HG03354 (cell line): ENCODE data around the gene TMEM213.
"Not testable (repeated sequence)": the region's sequence is repeated elsewhere in the genome, so short reads cannot be mapped to it uniquely, and the experiment has no call there.

Experiments used
- ATAC-seq: cut with Tn5 transposase; IDR thresholded peaks from one replicate; pipeline ENCODE4 v1.9.1; 2021; ENCODE audit warnings: mild to moderate bottlenecking; ENCODE audit not compliant: unreplicated experiment, poor library complexity, severe bottlenecking

Gene TMEM213

DNA sequence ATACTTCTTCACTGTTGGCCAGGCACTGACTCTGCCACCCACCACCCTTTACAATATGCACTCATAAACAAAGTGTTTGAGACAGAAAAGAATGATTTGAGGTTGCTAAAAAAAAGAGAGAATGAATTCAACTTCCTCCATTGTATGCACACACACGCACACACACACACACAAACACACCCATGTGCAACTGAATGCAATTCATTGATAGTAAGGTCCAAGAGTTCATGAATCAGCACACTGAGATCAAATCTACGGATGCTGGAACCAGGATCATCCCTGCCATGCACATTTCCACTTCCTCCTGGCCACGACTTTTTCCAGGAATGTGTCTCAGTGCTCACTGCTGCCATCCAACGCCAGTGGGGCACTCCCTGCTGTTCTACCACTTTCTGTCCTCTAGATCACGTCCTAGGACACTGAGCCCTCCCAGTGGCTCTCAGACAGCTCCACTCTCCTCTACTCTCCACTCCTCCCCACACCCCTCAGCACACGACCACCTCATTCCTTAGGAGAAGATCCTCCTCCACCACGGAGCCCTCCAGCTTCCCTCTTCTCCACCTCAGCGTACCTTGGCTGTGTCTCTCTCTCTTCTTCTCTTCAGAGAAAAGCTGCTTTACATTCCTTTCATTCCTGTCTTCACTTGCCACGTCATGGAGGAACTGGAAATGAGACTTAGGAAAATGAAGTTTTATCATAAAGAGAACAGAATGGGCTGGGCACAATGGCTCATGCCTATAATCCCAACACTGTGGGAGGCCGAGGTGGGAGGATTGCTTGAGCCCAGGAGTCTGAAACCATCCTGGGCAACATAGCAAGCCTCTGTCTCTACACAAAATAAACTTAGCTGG lies 12.0 kb upstream of the TMEM213 start:
- no peak for ATAC-seq

DNA sequence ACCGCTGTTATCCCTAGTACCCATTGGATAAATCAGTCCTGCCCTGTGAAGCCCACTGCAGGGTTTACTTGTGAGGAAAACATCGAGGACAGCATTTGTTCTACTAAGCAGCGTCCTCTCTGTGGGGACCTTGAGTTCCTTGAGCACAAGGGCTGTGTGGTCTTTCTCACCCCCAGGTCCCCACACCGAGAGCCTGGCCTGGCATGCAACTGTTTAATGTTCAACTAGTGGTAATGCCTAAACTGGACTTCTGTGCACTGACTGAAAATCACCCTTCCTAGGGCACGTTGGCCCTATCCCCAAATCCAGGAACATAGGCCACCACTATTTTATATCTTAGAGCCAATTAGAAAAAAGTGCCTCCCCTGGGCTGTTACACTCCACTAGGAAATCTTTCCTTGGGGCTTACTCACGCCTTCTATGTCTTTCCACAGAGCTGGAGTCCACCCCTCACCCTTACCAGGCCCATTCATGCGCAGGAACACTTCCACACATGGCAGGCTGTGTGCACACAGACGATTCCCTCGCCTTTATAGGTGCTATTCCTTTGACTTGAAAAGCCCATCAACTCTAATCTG lies 1.7 kb upstream of the TMEM213 start:
- ATAC-seq = no peak

DNA sequence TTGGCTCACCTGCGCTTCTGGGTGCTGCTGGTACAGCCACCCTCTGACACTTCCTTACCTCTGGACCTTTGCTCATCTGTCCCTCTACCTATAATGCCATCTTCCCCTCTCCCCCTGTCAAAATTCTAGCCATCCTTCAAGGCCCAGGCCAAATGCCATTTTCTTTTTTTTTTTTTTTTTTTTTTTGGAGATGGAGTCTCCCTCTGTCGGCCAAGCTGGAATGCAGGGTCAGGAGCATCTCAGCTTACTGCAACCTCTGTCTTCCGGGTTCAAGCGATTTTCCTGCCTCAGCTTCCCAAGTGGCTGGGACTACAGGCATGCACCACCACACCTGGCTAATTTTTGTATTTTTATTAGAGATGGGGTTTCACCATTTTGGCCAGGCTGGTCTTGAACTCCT lies 748 bp upstream of the TMEM213 start:
- ATAC-seq = not testable (repeated sequence)

DNA sequence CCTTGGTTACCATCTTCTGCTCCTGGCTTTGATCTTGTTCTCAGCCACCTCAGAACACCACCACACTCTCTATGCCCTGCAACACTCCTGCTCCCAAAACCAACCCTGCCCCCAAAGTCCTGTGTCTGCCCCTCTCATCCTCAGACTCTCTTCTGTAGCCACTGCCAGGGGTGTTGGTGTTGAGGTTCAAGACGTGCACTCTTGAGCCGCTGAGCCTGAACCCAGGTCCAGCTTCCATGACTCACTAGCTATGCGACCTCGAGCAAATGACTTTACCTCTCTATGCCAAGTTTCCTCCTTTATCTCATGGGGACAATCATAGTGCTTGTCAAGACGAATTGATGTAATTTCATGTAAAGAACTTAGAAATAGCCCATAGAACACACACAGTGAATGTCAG lies 1.0 kb downstream of the TMEM213 start:
- no peak for ATAC-seq

DNA sequence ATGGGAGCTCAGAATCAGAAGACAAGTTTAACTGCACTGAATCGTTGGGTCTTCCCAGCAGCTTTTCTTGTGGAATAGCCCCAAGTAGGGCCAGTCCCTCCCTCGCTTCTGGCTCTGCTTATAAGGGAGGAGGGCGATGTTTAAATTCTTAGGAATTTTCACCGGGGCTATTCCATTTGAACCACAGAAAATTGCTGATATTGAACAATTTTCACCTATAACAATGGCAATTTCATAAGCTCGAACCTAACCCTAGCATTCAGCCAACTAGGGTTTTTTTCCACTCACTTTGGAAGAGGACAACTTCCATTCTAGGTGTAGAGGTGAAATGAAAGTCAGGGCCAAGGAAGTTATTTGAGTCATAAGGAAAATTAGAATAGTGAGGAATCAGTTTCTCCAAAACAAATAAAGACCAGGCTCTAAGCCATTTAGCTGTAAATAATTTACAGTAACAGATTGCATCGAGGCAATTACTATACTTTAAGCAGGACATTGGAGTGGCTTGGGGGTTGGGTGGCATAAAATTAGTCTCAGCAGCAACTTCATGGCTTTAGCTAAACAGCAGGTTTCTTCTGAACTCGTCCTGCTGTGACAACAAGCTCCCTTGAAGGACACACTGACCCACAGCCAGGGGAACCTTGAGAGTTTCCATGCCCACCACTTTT lies 1.7 kb downstream of the TMEM213 start:
- ATAC-seq = no peak

DNA sequence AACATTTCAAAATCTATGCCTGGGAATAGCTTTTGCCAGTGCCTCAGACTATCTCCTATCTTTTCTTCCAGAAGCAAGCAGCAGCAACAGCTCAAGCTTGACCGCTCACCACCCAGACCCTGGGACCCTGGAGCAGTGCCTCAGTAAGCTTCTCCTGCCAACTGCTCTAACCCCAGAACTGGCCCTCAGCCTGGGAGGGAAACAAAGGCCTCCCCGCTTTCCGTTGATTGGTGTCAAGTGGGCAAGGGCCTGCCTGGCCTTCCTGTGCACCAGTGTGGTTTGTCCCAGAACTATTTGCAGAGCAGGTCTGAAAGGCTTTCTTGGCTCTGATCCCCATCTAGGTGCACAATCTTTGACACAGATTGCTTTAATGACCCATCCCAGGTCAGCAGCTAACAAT lies 3.5 kb downstream of the TMEM213 start:
- no peak for ATAC-seq

DNA sequence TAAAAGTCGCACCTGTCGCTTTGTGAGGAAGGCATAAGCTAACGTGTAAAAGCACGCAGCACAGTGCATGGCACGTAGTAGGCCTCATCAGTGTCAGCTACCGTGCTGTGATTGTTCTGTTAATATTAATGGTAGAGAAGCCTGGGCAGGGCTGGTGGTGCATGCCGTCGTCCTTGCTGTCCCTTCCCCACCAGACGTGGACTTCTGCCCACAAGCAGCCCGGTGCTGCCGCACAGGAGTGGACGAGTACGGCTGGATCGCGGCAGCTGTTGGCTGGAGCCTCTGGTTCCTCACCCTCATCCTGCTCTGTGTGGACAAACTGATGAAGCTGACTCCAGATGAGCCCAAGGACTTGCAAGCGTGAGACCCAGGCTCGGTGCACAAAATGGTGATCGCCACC lies 4.9 kb downstream of the TMEM213 start:
- ATAC-seq = no peak

DNA sequence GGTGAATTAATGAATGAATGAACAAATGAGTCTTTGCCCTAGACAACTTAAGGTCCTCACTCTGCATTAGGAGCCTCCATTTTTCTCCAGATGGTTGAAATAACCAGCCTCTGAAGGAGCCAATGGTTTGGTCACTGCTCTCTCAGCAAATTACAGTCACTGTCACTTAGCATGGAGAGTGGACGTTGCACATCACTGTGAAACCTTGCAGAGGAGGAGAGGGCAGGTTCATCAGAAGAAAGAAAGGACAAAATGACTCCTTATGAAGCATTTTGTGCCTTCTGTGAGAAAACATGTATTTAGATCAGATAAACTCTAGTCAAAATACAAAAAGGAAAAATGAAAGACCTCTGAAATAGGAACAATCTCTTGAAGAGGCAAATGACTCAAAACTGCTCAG lies 6.8 kb downstream of the TMEM213 start:
- no peak for ATAC-seq

DNA sequence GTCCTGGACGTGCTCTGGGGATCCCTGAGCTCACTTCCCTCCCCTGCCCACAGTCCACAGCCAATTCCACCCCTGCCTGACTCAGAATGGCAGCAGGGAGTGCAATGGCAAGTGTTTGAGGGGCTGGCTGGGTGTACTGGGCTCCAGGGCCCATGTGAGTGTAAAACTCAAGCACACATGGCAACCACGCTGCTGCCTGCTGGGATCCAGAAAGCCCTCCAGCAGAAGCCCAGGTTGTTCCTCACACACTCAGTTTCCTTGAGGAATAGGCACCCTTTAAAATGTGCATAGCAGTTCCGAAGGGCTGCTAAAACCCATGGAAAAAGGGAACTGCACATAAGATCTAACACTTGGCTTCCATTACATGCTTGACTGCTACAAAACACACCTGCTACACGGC lies 11.6 kb downstream of the TMEM213 start:
- no peak for ATAC-seq

DNA sequence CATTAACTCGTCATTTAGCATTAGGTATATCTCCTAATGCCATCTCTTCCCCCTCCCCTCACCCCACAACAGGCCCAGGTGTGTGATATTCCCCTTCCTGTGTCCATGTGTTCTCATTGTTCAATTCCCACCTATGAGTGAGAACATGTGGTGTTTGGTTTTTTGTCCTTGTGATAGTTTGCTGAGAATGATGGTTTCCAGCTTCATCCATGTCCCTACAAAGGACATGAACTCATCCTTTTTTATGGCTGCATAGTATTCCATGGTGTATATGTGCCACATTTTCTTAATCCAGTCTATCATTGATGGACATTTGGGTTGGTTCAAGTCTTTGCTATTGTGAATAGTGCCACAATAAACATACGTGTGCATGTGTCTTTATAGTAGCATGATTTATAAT lies 13.5 kb downstream of the TMEM213 start:
- ATAC-seq = not testable (repeated sequence)

DNA sequence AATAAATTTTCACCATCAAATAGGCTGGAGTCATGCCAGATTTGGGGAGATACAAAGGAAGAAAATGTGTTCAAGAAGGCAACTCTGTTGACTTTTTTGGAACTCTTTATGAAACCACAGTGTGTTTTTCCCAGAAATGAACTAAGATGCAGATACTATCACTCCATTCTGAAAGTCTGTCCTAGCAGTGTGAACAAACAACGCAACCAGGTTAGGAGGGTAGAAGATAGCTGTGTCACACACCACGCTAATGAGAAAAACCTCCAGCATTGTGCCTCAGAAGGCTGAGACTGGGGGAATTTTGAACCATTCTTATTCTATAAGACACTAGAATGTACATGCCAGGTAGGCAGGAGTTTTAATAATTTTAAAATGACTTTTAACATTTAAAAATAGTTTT lies 16.2 kb downstream of the TMEM213 start:
- no peak for ATAC-seq

DNA sequence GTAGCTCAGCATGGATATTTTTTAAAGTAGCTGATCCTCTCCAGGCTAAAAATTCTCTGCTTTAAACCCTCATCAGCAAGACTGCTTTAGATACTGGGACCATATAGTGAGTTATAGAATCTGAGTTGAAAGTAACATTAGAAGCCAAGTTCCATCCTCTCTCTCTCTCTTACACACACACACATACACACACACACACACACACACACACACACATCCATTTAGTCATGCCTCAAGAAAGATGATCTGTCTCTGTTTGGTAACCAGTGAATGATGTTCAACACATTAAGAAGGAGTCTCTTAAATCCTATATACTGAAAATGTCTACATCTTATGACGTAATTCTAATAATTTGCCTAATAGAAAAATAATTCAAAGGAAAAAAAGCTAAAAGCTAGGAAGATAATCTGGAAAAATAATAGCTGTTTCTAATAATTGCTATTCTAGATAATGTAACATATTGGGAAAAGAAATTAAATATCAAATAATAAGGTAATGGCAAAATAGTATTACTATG lies 17.1 kb downstream of the TMEM213 start:
- no peak for ATAC-seq

DNA sequence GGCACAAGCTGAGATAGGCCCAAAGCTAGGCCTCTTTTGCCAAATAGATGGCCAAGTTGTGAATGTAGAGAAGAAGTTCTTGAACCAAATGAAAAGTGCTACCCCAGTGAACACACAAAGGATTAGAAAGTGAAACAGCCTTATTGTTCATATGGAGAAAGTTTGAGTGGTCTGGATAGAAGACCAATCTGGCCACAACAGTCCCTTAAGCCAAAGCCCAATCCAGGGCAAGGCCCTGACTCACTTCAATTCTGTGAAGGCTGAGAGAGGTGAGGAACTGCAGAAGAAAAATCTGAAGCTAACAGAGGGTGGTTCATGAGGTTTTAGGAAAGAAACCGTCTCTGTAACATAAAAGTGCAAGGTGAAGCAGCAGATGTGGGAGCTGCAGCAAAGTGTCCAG lies 18.9 kb downstream of the TMEM213 start:
- ATAC-seq = no peak

DNA sequence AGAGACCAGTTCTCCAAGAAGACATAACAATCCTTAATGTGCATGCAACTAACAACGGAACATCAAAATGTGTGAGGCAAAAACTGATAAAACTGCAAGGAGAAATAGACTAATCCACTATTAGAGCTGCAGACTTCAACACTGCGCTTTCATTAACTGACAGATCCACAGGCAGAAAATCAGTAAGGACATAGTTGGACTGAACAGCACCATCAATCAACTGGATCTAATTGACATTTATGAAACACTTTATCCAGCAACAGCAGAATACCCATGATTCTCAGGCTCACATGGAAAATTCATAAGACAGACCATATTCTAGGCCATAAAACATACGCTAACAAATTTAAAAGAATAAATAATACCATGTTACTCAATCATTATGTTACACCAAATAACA lies 21.8 kb downstream of the TMEM213 start:
- ATAC-seq = no peak

DNA sequence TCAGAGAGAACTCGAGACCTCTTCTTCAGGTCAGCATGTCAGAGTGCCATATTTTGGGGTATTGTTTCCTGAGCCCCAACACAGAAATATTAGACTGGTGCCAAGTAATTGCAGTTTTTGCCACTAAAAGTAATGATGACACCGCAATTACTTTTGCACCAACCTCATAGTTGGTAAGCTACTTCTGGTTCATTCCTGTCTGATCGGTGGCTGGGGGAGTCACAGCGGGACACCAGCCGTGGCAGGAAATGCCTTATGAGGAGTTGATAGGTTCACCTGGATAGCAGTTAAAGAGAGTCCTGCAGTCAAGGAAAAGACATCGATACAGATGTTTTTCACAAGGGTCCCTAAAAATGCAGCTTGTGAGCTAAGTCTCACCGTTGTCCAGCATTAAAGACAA lies 24.1 kb downstream of the TMEM213 start:
- no peak for ATAC-seq

DNA sequence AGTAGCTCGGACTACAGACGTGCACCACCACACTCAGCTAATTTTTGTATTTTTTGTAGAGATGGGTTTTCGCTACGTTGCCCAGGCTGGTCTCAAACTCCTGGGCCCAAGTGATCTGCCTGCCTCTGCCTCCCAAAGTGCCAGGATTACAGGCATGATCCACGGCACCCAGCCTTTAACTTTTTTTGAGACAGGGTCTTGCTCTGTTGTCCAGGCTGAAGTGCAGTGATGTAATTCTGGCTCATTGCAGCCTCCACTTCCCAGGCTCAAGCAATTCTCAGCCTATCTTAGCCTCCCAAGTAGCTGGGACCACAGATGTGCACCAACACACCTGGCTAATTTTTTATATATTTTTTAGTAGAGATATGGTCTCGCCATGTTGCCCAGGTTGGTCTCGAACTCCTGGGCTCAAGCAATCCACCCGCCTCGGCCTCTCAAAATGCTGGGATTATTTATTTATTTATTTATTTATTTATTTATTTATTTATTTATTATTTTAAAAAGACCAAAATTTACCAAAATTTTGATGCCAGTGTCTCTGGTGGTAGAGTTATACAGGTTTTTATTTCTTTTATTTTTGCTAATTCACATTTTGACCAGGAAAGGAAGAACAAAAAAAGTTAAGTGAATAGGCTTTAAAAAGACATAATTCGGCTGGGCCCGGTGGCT lies 25.2 kb downstream of the TMEM213 start:
- ATAC-seq = no peak

DNA sequence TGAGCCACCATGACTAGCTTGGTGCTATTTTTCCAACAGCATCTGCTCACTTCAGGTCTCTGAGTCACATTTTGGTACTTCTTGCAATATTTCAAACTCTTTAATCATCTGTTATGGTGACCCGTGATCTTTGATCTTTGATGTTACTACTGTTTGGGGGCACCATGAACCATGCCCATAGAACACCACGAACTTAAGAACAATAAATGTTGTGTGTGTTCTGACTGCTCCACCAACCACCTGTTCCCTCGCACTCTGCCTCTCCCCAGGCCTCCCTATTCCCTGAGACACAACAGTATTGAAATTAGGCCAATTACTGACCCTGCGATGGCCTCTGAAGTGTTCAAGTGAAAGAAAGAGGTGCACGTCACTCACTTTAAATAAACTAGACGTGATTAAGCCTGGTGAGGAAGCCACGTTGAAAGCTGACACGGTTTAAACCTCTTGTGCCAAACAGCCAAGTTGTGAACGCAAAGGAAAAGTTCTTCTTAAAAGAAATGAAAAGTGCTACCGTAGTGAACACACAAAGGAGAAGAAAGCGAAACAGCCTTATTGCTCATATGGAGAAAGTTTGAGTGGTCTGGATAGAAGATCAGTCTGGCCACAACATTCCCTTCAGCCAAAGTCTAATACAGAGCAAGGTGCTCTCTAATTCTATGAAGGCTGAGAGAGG lies 27.4 kb downstream of the TMEM213 start:
- ATAC-seq = no peak

DNA sequence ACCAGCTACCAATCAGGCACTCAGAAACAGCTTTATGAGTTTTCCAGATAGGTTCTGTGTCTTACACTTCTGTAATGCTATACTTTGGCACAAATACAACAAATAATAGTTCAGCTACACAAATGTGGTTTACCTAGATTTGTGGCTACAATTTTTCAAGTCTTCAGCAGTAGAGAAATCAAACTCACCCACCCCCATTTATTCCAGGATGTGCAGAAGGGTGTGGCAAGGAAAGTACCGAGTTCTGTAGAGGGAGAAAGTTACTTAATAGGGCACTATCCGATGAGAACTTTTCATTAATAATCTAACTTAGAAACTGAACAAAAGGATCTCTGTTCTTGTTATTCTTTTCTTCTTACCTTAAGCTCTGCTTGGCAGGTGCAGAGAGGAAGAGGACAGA lies 30.5 kb downstream of the TMEM213 start:
- no peak for ATAC-seq

DNA sequence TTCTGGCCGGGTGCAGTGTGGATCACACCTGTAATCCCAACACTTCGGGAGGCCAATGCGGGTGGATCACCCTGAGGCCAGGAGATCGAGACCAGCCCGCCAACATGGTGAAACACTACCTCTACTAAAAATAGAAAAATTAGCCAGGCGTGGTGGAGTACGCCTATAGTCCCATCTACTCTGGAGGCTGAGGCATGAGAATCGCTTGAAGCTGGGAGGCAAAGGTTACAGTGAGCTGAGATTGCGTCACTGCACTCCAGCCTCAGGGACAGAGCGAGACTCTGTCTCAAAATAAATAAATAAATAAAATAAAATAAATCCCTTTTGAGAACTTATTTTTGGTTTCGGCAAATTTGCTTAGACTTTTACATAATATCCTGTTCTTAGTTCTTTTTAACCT lies 31.5 kb downstream of the TMEM213 start:
- ATAC-seq = no peak

DNA sequence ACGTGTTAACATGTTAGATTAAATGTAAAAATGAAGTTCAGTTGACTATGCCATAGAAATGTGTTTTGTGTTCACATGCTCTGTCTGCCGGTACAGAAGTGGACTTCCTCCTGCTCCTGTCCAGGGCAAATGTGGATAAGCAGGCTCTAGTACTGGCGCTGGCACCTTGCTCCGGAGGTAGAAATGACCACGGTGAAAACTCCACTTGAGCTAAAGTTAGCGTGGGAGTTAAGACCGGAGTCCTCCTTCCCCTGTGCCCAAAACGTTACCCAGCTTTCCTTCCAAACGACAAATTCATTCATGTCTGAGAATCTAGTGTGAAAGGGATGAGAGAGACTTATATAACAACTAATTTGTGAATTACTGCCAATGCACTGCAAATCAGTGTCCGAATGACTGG lies 35.2 kb downstream of the TMEM213 start:
- ATAC-seq = no peak
